Dendritic cell treated with granulocyte-macrophage colony-stimulating factor and Interleukin-4, amounts not matched to agents 40 ng/mL and 50 ng/mL, for 4 days (primary cell): Measurements from ENCODE around the gene SNCB.

Source experiments
- H3K27ac Mint-ChIP-seq: one replicate; pipeline ENCODE4 v1.8.0; 2022; ENCODE audit warnings: mild to moderate bottlenecking, mixed read lengths
- H3K27me3 Mint-ChIP-seq: one replicate; pipeline ENCODE4 v1.8.0; 2022; ENCODE audit warnings: mild to moderate bottlenecking, mixed read lengths
- H3K36me3 Mint-ChIP-seq: one replicate; pipeline ENCODE4 v1.8.0; 2022; ENCODE audit warnings: low read depth, mixed read lengths
- H3K4me1 Mint-ChIP-seq: one replicate; pipeline ENCODE4 v1.8.0; 2022; ENCODE audit warnings: low read depth, mixed read lengths
- H3K4me3 Mint-ChIP-seq: one replicate; pipeline ENCODE4 v1.8.0; 2022; ENCODE audit warnings: mild to moderate bottlenecking, moderate library complexity, mixed read lengths
- H3K9me3 Mint-ChIP-seq: one replicate; pipeline ENCODE4 v1.8.0; 2022; ENCODE audit warnings: mixed read lengths
- intact Hi-C: fragments of 100-400 bp; cut with micrococcal nuclease; formaldehyde crosslinking; loops from one replicate; pipeline ENCODE4 v1.15.0; 2022

SNCB gene

DNA sequence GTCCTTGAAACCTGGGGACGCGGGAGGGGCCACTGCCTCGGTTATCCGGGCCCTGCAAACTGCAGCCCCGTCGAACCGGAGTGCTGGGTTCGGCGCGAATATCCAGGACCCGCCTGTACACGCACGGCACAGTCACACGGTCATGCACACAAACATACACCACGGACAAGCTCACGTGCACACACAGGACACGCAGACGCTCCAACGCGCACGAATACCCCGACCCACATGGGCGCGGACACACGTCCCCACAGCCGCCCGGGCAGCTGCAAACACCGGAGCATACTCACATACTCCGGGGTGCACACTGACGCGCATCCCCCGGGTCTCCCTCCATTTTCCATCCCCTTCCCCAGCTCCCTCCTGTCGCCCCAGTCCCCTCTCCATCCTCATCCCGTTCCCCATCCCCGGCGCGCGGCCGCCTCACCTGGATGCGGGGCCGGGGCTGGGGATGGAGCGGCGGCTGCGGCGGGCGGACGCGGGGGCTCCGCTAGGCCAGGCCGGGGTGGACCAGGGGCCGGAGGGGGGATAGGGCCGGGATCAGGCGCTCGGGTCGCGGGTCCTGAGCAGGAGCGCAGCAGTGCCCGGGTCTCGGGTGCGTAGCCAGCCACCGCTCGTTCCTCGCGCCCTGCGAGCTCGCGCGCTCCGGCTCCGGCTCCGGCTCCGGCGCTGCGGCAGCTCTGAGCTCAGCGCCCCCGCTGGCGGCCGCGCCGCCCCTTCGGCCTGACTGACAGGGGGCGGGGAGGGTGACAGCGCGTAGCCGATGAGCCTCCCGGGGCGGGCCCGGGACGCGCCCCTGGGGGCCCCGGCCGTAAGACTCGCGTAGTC, at the start of gene SNCB, which contains the start of gene EIF4E1B:
Gene SNCB, minus strand, starts transcription at position 682 of the 828 bp plus-strand sequence. CDS start 880 bp downstream, outside the sequence.
Gene EIF4E1B, plus strand, starts transcription at position 823 of the 828 bp plus-strand sequence. CDS start 12,113 bp downstream, outside the sequence.
- Mint-ChIP-seq H3K36me3 (no peaks in the 10 kb centered on the region), H3K27ac (no peak within 1 kb of the TSS), H3K9me3 (no peaks in the 10 kb centered on the region), H3K27me3 (peaks cover 86% of the 10 kb centered on the region), H3K4me3 (no peak within 1 kb of the TSS), H3K4me1 (no peaks in the 10 kb centered on the region)
- intact Hi-C loops, result no loop called here

DNA sequence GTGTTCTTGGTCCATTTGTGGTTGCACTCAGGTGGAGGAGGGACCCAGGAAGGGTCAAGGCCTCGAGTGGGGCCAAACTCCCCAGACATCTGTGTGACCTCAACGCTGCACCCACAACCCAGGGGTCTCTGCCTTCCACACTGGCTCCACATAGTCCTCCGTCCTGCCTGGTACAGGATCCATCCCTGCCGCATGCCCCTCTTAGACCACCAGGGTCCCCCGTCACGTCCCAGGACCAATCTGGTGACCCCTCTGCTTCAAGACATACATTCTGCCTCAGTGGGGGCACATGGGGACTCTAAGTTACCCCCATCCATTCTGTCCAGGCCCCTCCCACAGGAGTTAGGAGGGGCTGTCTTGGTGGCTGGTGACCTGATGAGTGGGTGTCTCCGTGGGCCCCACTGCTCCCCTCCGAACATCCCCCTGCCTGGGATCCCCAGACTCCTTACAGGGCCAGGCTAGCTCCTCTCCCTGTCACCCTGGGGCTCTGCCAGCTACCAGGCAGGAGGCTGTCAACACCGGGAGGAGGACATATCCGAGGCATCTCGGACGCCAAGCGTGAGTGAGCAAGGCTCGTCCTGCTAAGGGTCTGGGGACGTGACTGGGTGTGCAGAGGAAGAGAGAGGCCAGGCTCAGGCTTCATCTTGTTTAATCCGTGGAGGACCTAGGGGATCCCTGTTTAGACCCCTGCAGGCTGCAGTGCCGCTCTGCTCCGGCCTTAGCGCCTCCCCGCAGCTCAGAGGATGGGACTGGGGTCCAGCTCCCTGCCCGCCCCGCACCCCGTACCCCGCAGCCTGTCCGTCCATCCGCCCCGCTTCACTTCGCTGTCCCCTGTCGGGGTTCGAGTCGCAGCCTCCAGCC, 49.3 kb upstream of the SNCB start:
- H3K36me3 Mint-ChIP-seq, result no peaks in the 10 kb centered on the region
- no peaks in the 10 kb centered on the region for H3K9me3 Mint-ChIP-seq
- H3K27ac Mint-ChIP-seq, result no peak overlapping the region
- peaks cover 73% of the 10 kb centered on the region for H3K27me3 Mint-ChIP-seq
- H3K4me1 Mint-ChIP-seq, result no peaks in the 10 kb centered on the region
- intact Hi-C loops, result no loop called here
- no peak overlapping the region for H3K4me3 Mint-ChIP-seq

DNA sequence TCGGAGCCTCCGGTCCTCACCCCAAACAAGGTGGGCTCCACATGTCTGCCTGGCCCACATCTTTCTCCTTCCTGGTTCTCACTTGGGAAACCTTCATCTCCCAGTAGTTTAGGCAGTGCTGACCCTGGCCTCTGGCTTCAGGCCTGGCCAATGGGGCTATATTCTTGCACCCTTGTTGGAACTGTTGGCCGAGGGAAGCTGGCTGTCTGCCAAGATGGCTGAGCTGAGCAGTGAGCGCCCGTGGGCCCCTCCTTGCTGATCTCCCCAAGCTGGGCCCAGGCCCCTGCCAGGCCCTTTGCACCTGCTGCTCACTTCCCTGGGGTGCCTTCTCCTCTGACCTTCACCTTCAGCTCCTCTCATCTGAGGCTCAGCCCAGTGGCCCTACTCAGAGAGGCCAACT, 48.2 kb upstream of the SNCB start:
- no peaks in the 10 kb centered on the region for H3K9me3 Mint-ChIP-seq
- no peak overlapping the region for H3K4me3 Mint-ChIP-seq
- H3K4me1 Mint-ChIP-seq, result no peaks in the 10 kb centered on the region
- peaks cover 71% of the 10 kb centered on the region for H3K27me3 Mint-ChIP-seq
- intact Hi-C loops, result no loop called here
- no peaks in the 10 kb centered on the region for H3K36me3 Mint-ChIP-seq
- no peak overlapping the region for H3K27ac Mint-ChIP-seq

DNA sequence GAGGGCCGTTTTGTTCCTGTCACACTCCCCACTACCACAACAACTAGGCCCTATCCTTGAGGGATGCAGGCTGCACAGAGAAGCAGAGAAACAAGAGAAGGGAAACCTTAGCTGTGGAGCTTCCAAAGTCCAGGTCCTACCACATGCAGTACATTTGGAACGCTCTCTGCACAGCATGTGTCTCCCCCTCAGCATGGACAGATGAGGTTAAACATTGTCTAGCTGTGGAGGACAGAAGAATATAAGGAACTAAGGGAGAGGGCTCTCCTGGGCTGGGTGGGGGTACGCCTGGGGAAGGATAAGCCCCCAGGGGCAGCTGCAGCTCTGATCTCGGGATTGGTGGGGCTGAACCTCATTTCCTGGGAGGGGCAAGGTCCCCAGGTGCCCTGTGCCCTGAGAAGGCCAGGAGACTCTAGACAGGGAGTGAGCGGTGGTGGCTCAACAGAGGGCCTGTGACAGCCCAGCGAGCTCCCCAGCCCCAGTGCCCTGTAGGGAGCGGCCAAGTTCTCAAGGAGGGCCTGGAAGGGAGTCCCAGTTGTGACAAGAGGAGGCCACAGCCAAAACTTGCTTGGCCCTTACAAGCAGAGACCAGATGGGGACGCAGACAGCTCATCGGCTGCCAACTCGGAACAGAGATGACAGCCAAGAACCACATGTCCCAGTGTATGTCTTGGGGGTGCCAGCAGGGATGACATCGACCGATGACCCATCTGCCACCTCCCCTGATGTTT, 47.0 kb upstream of the SNCB start:
- Mint-ChIP-seq H3K4me1 (no peaks in the 10 kb centered on the region), H3K9me3 (no peaks in the 10 kb centered on the region), H3K27ac (no peak overlapping the region), H3K27me3 (peaks cover 67% of the 10 kb centered on the region), H3K4me3 (no peak overlapping the region), H3K36me3 (no peaks in the 10 kb centered on the region)
- intact Hi-C loops, result no loop called here

DNA sequence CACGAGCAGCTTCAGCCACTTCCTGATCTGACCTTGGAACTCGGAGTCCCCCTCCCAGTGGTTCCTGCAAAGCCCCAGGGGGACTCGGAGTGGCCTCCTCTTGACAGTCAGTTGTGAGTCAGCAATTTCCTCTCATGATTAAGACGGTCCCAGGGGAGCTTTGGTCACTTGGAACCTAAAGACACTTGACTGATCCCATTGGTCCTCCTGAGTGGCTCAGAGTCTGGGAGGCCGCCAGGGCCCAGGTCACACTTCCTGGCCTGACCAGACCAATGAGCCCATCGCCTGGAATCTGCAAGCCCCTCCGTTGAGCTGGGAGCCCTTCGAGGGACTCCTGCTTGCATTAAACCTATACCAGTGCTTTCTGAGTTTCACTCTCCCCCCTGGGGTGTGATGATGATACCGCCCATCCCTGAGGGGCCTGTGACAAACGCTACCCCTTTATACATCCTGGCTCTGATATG, 46.1 kb upstream of the SNCB start:
- H3K4me3 Mint-ChIP-seq, result no peak overlapping the region
- no peaks in the 10 kb centered on the region for H3K36me3 Mint-ChIP-seq
- no peak overlapping the region for H3K27ac Mint-ChIP-seq
- H3K27me3 Mint-ChIP-seq, result peaks cover 68% of the 10 kb centered on the region
- intact Hi-C loops, result no loop called here
- no peaks in the 10 kb centered on the region for H3K9me3 Mint-ChIP-seq
- H3K4me1 Mint-ChIP-seq, result no peaks in the 10 kb centered on the region

DNA sequence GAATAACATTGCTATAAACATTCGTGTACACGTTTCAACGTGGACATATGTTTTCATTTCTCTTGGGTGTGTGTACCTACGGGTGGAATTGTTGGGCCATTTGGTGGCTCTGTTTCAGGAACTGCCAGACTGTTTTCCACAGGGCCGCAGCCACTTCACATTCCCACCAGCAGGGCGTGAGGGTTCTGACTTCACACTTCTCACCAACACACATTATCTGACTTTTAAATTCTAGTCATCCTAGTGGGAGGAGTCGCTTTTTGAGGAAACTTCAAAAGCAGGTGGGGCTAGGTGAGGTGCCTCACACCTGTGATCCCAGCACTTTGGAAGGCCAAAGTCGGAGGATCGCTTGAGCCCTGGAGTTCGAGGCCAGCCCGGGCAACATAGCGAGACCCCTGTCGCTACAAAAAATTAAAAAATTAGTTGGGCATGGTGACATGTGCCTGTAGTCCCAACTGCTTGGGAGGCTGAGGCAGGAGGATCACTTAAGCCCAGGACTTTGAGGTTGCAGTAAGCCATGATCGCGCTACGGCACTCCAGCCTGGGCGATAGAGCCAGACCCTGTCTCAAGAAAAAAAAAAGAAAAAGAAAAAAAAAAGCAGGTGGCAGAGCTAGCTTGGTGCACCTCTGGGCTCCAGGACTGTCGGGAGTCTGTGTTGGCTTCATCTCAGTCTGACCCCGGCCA, 45.5 kb upstream of the SNCB start:
- intact Hi-C loops, result no loop called here
- no peaks in the 10 kb centered on the region for H3K4me1 Mint-ChIP-seq
- no peak overlapping the region for H3K27ac Mint-ChIP-seq
- H3K36me3 Mint-ChIP-seq, result no peaks in the 10 kb centered on the region
- no peak overlapping the region for H3K4me3 Mint-ChIP-seq
- peaks cover 63% of the 10 kb centered on the region for H3K27me3 Mint-ChIP-seq
- H3K9me3 Mint-ChIP-seq, result no peaks in the 10 kb centered on the region

- H3K27me3 Mint-ChIP-seq, result peaks cover 56% of the 10 kb centered on the region
- no peak overlapping the region for H3K4me3 Mint-ChIP-seq
- intact Hi-C loops, result no loop called here
- no peaks in the 10 kb centered on the region for H3K4me1 Mint-ChIP-seq
- H3K36me3 Mint-ChIP-seq, result no peaks in the 10 kb centered on the region
- H3K27ac Mint-ChIP-seq, result no peak overlapping the region
- H3K9me3 Mint-ChIP-seq, result no peaks in the 10 kb centered on the region
These were observed 44.5 kb upstream of the SNCB start for GRCh38 chr5:176674799-176675198.

DNA sequence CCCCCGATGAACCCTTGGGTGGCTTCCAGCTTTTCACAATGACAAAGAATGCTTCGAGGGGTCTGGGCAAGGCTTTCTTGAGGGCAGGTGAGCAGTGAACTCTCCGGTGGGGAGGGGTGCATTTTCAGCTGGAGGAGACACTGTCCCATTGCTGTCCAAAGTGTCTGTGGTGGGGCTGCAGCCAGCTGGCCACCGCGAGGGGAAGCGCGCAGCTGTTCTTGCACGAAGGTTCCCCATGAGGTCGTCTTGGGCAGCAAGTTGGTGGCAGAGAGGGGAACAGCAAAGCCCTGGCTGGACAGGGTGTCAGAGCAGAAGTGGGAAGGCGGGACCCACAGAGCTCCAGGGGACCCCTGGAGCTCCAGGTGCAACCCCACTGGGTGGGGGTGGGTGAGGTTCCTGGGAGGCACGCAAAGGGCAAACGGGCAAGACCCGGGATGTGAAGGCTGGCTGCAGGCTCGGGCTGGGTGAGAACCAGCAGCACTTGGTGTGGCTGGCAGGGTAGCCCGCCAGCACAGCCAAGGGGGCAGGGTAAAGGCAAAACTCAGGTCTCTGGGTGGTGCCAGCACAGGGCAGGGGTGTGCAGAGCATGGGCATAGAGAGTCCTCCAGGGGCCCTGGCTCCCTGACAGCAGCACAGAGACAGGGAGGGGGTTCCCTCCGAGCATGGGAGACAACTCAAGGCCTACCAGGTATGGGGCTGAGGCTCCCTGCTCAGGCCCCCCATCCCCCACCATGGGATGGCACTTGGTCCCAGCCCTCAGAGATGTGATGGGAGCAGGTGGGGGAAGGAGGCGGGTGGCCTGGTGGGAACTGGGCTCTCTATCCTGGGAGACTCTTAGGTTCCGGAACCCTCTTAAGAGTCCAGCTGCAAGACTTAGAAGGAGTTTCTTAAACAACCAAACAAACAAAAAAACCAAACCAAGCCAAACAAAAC, 43.6 kb upstream of the SNCB start:
- Mint-ChIP-seq H3K27ac (no peak overlapping the region), H3K36me3 (no peaks in the 10 kb centered on the region), H3K9me3 (no peaks in the 10 kb centered on the region), H3K27me3 (peaks cover 47% of the 10 kb centered on the region), H3K4me3 (no peak overlapping the region), H3K4me1 (no peaks in the 10 kb centered on the region)
- intact Hi-C loops, result no loop called here

GRCh38 chr5:176671890-176672747, 41.8 kb upstream of the SNCB start:
- Mint-ChIP-seq H3K27me3 (peaks cover 41% of the 10 kb centered on the region), H3K4me3 (no peak overlapping the region), H3K27ac (no peak overlapping the region), H3K4me1 (no peaks in the 10 kb centered on the region), H3K36me3 (no peaks in the 10 kb centered on the region), H3K9me3 (no peaks in the 10 kb centered on the region)
- intact Hi-C loops, result no loop called here

DNA sequence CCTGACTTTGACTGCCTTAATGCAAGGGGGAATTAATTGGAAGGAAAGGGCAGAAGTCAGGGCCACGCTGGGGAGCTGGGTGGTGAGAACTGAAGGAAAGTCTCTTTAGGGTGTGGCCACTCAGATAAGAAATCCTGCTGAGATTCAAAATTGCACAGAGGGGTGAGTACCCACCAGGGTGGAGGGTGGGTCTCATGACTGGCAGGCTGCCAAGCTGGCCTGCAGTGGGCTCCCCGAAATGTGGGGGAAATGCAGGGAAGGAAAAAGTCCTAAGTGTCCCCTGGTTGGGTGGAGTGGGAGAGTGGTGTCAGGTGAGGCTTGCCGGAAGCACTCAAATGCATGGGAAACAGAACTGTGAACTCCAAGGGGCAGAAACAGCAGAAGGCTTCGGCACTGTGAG, 41.1 kb upstream of the SNCB start:
- Mint-ChIP-seq H3K36me3 (no peaks in the 10 kb centered on the region), H3K27me3 (peaks cover 36% of the 10 kb centered on the region), H3K27ac (no peak overlapping the region), H3K4me3 (no peak overlapping the region), H3K9me3 (no peaks in the 10 kb centered on the region), H3K4me1 (no peaks in the 10 kb centered on the region)
- intact Hi-C loops, result no loop called here

- Mint-ChIP-seq H3K27me3 (peaks cover 39% of the 10 kb centered on the region), H3K4me1 (no peaks in the 10 kb centered on the region), H3K4me3 (no peak overlapping the region), H3K27ac (no peak overlapping the region), H3K36me3 (no peaks in the 10 kb centered on the region), H3K9me3 (no peaks in the 10 kb centered on the region)
- intact Hi-C loops, result no loop called here
These were observed 40.1 kb upstream of the SNCB start for GRCh38 chr5:176670449-176670848.

- Mint-ChIP-seq H3K9me3 (no peaks in the 10 kb centered on the region), H3K27me3 (peaks cover 56% of the 10 kb centered on the region)
- intact Hi-C loops, result no loop called here
These were observed 37.3 kb upstream of the SNCB start for GRCh38 chr5:176667637-176668036.

More at GRCh38 chr5:176667637-176668036, 37.3 kb upstream of the SNCB start:
- Mint-ChIP-seq H3K36me3 (no peaks in the 10 kb centered on the region), H3K4me1 (no peaks in the 10 kb centered on the region), H3K27ac (no peak overlapping the region), H3K4me3 (no peak overlapping the region)
